ENCODE results near the gene KCNJ12. TPM values are rescaled to one million over a fixed set of nuclear protein-coding genes. Genes with fewer than 3 reads are reported as not detected.
"Not testable (repeated sequence)": the region's sequence is repeated elsewhere in the genome, so short reads cannot be mapped to it uniquely, and the experiment has no call there.

KCNJ12 gene
- total RNA-seq, 1 experiment from 2014 or later: 5.8 TPM

DNA sequence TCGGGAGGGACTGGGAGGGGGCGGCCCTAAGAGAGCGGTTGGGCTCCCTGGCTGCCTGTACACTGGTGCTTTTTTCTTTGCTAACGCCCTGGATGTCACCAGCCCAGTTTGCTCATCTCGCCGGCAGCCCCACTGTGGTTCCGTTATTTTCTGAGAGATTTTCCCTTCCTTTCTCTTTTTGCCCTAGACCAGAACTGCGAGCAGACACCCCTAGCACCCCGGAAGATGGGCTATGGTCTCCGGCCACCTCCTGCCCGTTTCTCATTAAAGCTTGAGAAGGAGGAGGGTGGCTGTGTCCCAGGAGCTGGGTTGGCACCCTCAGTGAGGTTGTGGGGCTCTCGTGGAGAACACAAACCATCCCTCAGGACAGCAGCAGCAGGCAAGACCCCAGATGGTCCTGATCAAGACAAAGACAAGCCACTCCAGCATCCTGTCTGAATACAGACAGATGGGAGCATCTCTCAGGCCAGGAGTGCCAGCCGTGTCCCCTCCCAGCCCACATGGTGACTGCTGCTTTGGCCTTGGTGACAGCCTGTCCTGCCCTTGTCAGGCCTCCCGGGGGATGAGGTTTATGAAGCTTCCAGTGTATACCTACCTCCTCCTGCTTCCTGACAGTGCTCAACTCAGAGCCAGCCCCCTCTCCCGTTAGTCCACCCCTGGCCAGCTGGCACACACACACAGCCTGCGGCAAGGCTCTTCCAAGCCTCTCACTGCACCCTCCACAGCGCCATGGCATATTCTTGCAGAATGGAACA, 77.2 kb downstream of the KCNJ12 start:
- H4K20me1 ChIP-seq (ENCODE audit: insufficient read depth): no peaks in the 10 kb centered on the region
- H3K4me2 ChIP-seq (ENCODE audit: low read length): no peak overlapping the region
- no peaks in the 10 kb centered on the region for H3K36me3 ChIP-seq (ENCODE audit: control insufficient read depth in 1 of 2, insufficient read depth in 2 of 2, low read length in 2 of 2)
- intact Hi-C loops (cut with micrococcal nuclease): loop anchor here (5.0 to 10.0 kb wide), 2 partner anchors 169 to 326 kb away; partner anchors contain the start of genes DHRS7B and MAP2K3
- no peak overlapping the region for H3K4me3 ChIP-seq (replicated peaks in 1 of 2; ENCODE audit: low read depth in 1 of 2, low read length in 2 of 2)
- no peak overlapping the region for H3K27ac ChIP-seq (ENCODE audit: low read depth, low read length)
- no peak overlapping the region for H3K9ac ChIP-seq (ENCODE audit: low read length)
- no peaks in the 10 kb centered on the region for H3K9me3 ChIP-seq (ENCODE audit: control insufficient read depth in 1 of 2, insufficient read depth in 1 of 2, low read depth in 1 of 2, low read length in 2 of 2)
- ChIA-PET RAD21 (ENCODE audit: low non-redundant PET in 1 of 2, low total read pairs in 2 of 2, uncharacterized antibody in 2 of 2, unreplicated experiment in 2 of 2) (no interaction called here), CTCF (no interaction called here), POLR2A (no interaction called here)
- H3K79me2 ChIP-seq (ENCODE audit: insufficient read depth, low read length): no peaks in the 10 kb centered on the region
- DNase-seq (ENCODE audit: low read depth, low spot score) (no peak), ATAC-seq (no peak)
- BruUV-seq (replicated peaks): no TSS peak
- no peaks in the 10 kb centered on the region for H3K9me2 ChIP-seq (ENCODE audit: insufficient read depth)
- H2AFZ ChIP-seq (ENCODE audit: low read depth, low read length, poor library complexity, severe bottlenecking): no peak overlapping the region
- H3K4me1 ChIP-seq (ENCODE audit: control insufficient read depth in 1 of 2, insufficient read depth in 2 of 2, low read length in 2 of 2): peaks cover 4 to 13% of the 10 kb centered on the region in 2 experiments; a peak in 3 of 4 replicates
- H3K27me3 ChIP-seq (ENCODE audit: insufficient read depth, low read length): no peaks in the 10 kb centered on the region
- no peak for TF ChIP-seq YY1 (IDR thresholded peaks at IDR 0.05; ENCODE audit: extremely low read depth, insufficient replicate concordance, low read depth, low read length)
- no peak for TF ChIP-seq CBX3 (IDR thresholded peaks at IDR 0.05; ENCODE audit: low read depth)
- no peak for TF ChIP-seq FOSL1 (IDR thresholded peaks at IDR 0.05; ENCODE audit: low read depth)
- TF ChIP-seq POLR2AphosphoS5 (IDR thresholded peaks at IDR 0.05; ENCODE audit: low read depth, low read length): no peak
- TF ChIP-seq SP1 (IDR thresholded peaks at IDR 0.05; ENCODE audit: low read depth): no peak
- TF ChIP-seq SIN3A (IDR thresholded peaks at IDR 0.05; ENCODE audit: low read depth): no peak
- no peak for TF ChIP-seq ZFX (IDR thresholded peaks at IDR 0.05)
- no peak for TF ChIP-seq RAD21 (IDR thresholded peaks at IDR 0.05; ENCODE audit: low read depth)
- TF ChIP-seq EGR1 (IDR thresholded peaks at IDR 0.05; ENCODE audit: low read depth): no peak
- no peak for TF ChIP-seq JUND (IDR thresholded peaks at IDR 0.05)
- TF ChIP-seq, protein P1, sequence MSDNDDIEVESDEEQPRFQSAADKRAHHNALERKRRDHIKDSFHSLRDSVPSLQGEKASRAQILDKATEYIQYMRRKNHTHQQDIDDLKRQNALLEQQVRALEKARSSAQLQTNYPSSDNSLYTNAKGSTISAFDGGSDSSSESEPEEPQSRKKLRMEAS (IDR thresholded peaks at IDR 0.05): no peak
- TF ChIP-seq, protein P2, sequence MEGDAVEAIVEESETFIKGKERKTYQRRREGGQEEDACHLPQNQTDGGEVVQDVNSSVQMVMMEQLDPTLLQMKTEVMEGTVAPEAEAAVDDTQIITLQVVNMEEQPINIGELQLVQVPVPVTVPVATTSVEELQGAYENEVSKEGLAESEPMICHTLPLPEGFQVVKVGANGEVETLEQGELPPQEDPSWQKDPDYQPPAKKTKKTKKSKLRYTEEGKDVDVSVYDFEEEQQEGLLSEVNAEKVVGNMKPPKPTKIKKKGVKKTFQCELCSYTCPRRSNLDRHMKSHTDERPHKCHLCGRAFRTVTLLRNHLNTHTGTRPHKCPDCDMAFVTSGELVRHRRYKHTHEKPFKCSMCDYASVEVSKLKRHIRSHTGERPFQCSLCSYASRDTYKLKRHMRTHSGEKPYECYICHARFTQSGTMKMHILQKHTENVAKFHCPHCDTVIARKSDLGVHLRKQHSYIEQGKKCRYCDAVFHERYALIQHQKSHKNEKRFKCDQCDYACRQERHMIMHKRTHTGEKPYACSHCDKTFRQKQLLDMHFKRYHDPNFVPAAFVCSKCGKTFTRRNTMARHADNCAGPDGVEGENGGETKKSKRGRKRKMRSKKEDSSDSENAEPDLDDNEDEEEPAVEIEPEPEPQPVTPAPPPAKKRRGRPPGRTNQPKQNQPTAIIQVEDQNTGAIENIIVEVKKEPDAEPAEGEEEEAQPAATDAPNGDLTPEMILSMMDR (IDR thresholded peaks at IDR 0.05 in 2 of 3, conservative IDR thresholded peaks at IDR 0.05 in 1 of 3; ENCODE audit: borderline replicate concordance in 1 of 3, insufficient read depth in 1 of 3, low read depth in 2 of 3, low read length in 2 of 3): no peak
- TF ChIP-seq TCF7L2 (IDR thresholded peaks at IDR 0.05; ENCODE audit: borderline replicate concordance, extremely low read depth, insufficient read depth, insufficient read length): no peak
- TF ChIP-seq ZNF274 (IDR thresholded peaks at IDR 0.05; ENCODE audit: low read depth, low read length): no peak
- no peak for TF ChIP-seq EZH2 (IDR thresholded peaks at IDR 0.05)

DNA sequence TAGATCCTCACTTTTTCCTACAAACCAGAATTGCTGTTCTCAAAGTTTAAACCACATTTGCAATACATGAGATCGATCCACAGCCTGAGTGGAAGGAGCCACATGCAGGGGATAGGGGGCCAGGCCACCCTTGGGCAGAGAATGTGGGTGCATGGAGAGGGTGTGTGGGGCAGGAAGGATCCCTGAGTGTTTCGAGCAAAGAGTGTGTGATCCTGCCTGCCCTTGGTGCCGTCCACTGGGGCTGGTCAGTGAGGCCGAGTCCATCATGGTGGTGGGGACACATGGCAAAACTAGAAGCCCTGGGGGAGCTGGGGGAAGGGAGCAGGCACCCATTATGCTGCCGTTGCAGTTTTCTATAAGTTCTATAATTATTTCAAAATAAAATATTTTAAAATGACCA, 77.8 kb downstream of the KCNJ12 start:
- intact Hi-C loops (cut with micrococcal nuclease): loop anchor here (5.0 to 10.0 kb wide), 2 partner anchors 169 to 327 kb away; partner anchors contain the start of genes DHRS7B and MAP2K3
- H3K36me3 ChIP-seq (ENCODE audit: control insufficient read depth in 1 of 2, insufficient read depth in 2 of 2, low read length in 2 of 2); BruUV-seq (replicated peaks); H3K4me2 ChIP-seq (ENCODE audit: low read length); H3K9me2 ChIP-seq (ENCODE audit: insufficient read depth); CTCF ChIA-PET; H3K27ac ChIP-seq (ENCODE audit: low read depth, low read length); H3K4me3 ChIP-seq (replicated peaks in 1 of 2; ENCODE audit: low read depth in 1 of 2, low read length in 2 of 2); H3K9me3 ChIP-seq (ENCODE audit: control insufficient read depth in 1 of 2, insufficient read depth in 1 of 2, low read depth in 1 of 2, low read length in 2 of 2); H3K79me2 ChIP-seq (ENCODE audit: insufficient read depth, low read length); DNase-seq (ENCODE audit: low read depth, low spot score); ATAC-seq; POLR2A ChIA-PET; H3K27me3 ChIP-seq (ENCODE audit: insufficient read depth, low read length); H2AFZ ChIP-seq (ENCODE audit: low read depth, low read length, poor library complexity, severe bottlenecking); H4K20me1 ChIP-seq (ENCODE audit: insufficient read depth); RAD21 ChIA-PET (ENCODE audit: low non-redundant PET in 1 of 2, low total read pairs in 2 of 2, uncharacterized antibody in 2 of 2, unreplicated experiment in 2 of 2); H3K9ac ChIP-seq (ENCODE audit: low read length): not testable (repeated sequence)
- H3K4me1 ChIP-seq (ENCODE audit: control insufficient read depth in 1 of 2, insufficient read depth in 2 of 2, low read length in 2 of 2): peaks cover 4 to 13% of the 10 kb centered on the region in 2 experiments; a peak in 3 of 4 replicates

Data from HCT116 (cell line).